Osteocyte (in vitro differentiated cells): Measurements from ENCODE around the gene ZNF853. TPM values are rescaled to one million over a fixed set of nuclear protein-coding genes. Genes with fewer than 3 reads are reported as not detected.

Experiments used
- DNase-seq: peaks from one replicate; pipeline ENCODE4 v3.0.0; 2021; ENCODE audit warnings: mixed read lengths; ENCODE audit not compliant: unreplicated experiment; ENCODE audit errors: extremely low spot score
- H3K27ac Mint-ChIP-seq: one replicate; pipeline ENCODE4 v1.8.0; 2021; ENCODE audit warnings: mild to moderate bottlenecking, mixed read lengths; ENCODE audit not compliant: unreplicated experiment
- H3K27me3 Mint-ChIP-seq: one replicate; pipeline ENCODE4 v1.8.0; 2021; ENCODE audit warnings: mixed read lengths; ENCODE audit not compliant: unreplicated experiment
- H3K36me3 Mint-ChIP-seq: one replicate; pipeline ENCODE4 v1.8.0; 2021; ENCODE audit warnings: mixed read lengths; ENCODE audit not compliant: unreplicated experiment
- H3K4me1 Mint-ChIP-seq: one replicate; pipeline ENCODE4 v1.8.0; 2021; ENCODE audit warnings: mixed read lengths; ENCODE audit not compliant: unreplicated experiment
- H3K4me3 Mint-ChIP-seq: one replicate; pipeline ENCODE4 v1.8.0; 2021; ENCODE audit warnings: mild to moderate bottlenecking, moderate library complexity, mixed read lengths; ENCODE audit not compliant: unreplicated experiment
- H3K9me3 Mint-ChIP-seq: one replicate; pipeline ENCODE4 v1.8.0; 2021; ENCODE audit warnings: mixed read lengths; ENCODE audit not compliant: unreplicated experiment
- total RNA-seq: library from RNA; stranded (reverse); gene quantifications from 2 replicates; pipeline ENCODE4 v1.2.1, GENCODE V29; 2021
- TF ChIP-seq, protein P1 (sequence below): fragments of 200-600 bp; sonication (generic); IDR thresholded peaks from 2 replicates; pipeline ENCODE4 v1.5.0; 2021; ENCODE audit warnings: antibody characterized with exemption, mild to moderate bottlenecking, moderate library complexity

ZNF853 gene
- total RNA-seq, 1 donor from 2014 or later, result 18.2 TPM

DNA sequence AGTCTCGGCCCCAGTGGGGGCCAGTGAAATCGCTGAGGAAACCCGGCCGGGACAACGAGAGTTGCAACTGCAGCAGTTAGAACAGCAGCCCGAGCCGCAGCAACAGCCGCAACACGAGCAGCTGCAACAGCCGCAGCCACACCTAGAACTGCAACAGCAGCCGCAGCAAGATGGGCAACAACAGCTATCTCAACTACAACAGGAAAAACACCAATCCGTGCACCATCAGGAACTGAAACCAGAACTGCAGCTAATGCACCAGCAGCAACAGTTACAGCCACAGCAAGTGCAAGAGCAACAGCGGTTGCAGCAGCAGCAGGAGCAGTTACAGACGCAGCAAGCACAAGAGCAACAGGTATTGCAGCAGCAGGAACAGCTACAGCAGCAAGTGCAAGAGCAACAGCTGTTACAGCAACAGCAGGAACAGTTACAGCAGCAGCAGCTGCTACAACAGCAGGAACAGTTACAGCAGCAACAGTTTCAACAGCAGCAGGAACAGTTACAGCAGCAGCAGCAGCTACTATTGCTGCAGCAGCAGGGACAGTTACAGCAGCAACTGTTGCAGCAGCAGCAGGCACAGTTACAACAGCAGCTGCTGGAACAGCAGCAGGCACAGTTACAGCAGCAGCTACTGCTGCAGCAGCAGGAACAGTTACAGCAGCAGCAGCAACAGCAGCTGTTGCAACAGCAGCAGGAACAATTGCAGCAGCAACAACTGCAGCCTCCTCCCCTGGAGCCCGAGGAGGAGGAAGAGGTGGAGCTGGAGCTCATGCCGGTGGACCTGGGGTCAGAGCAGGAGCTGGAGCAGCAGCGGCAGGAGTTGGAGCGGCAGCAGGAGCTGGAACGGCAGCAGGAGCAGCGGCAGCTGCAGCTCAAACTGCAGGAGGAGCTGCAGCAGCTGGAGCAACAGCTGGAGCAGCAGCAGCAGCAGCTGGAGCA is 6.1 kb downstream of the ZNF853 start:
- no peaks in the 10 kb centered on the region for H3K9me3 Mint-ChIP-seq
- H3K27me3 Mint-ChIP-seq, result no peaks in the 10 kb centered on the region
- peaks cover 23% of the 10 kb centered on the region for H3K36me3 Mint-ChIP-seq
- no peak overlapping the region for H3K27ac Mint-ChIP-seq
- no peak overlapping the region for H3K4me3 Mint-ChIP-seq
- TF ChIP-seq, protein P1, sequence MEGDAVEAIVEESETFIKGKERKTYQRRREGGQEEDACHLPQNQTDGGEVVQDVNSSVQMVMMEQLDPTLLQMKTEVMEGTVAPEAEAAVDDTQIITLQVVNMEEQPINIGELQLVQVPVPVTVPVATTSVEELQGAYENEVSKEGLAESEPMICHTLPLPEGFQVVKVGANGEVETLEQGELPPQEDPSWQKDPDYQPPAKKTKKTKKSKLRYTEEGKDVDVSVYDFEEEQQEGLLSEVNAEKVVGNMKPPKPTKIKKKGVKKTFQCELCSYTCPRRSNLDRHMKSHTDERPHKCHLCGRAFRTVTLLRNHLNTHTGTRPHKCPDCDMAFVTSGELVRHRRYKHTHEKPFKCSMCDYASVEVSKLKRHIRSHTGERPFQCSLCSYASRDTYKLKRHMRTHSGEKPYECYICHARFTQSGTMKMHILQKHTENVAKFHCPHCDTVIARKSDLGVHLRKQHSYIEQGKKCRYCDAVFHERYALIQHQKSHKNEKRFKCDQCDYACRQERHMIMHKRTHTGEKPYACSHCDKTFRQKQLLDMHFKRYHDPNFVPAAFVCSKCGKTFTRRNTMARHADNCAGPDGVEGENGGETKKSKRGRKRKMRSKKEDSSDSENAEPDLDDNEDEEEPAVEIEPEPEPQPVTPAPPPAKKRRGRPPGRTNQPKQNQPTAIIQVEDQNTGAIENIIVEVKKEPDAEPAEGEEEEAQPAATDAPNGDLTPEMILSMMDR, result no peak
- peaks cover 1% of the 10 kb centered on the region for H3K4me1 Mint-ChIP-seq
- DNase-seq, result no peak

DNA sequence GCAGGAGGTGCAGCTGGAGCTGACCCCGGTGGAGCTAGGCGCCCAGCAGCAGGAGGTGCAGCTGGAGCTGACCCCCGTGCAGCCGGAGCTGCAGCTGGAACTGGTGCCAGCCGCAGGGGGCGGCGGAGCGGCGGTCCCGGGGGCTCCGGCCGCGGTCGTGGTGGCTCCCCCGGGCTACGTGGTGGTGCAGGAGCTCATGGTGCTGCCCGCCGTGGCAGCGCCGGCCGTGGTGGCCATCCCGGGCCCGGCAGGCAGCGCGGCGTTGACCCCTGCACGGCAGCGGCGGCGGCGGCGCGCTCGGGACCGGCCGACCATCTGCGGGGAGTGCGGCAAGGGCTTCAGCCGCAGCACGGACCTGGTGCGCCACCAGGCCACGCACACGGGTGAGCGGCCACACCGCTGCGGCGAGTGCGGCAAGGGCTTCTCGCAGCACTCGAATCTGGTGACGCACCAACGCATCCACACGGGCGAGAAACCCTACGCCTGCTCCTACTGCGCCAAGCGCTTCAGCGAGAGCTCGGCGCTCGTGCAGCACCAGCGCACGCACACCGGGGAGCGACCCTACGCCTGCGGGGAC is 6.8 kb downstream of the ZNF853 start:
- peaks cover 22% of the 10 kb centered on the region for H3K36me3 Mint-ChIP-seq
- DNase-seq, result no peak
- H3K4me3 Mint-ChIP-seq, result no peak overlapping the region
- H3K9me3 Mint-ChIP-seq, result no peaks in the 10 kb centered on the region
- TF ChIP-seq, protein P1, result no peak
- no peak overlapping the region for H3K27ac Mint-ChIP-seq
- no peaks in the 10 kb centered on the region for H3K27me3 Mint-ChIP-seq
- no peaks in the 10 kb centered on the region for H3K4me1 Mint-ChIP-seq

DNA sequence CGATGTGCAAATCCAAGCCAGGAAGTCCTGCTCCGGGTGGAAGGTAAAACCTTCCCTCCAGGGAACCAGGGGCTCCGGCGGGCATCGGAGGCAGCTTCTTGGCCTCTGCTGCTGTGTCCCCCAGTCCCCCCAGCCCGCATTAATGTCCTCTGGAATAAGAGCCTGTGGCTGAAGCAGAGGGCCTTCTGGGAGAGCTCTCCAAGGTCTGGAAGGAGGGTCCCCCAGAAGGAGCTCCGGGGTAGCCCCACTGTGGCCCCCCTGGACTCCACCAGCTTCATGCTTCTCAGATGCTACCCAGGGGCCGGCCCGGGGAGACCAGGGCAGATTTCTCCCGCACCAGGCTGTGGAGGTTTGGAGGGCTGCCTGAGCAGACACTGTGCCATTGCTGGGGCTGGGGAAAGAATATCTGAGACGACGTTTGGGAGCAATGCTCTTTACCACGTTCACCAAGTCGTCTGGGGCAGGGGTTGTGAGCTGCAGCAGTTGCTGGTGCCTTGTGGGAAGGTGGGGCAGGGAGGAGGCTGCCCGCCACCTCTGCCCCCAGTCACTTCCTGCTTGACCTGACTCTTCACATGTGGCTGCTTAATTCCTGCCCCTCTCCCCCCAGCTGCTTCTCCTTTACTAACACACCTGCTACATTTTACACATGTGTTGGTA is 8.3 kb downstream of the ZNF853 start:
- no peak for DNase-seq
- H3K36me3 Mint-ChIP-seq, result peaks cover 17% of the 10 kb centered on the region
- H3K27ac Mint-ChIP-seq, result no peak overlapping the region
- no peaks in the 10 kb centered on the region for H3K27me3 Mint-ChIP-seq
- no peaks in the 10 kb centered on the region for H3K4me1 Mint-ChIP-seq
- H3K9me3 Mint-ChIP-seq, result no peaks in the 10 kb centered on the region
- H3K4me3 Mint-ChIP-seq, result no peak overlapping the region
- TF ChIP-seq, protein P1, result no peak

DNA sequence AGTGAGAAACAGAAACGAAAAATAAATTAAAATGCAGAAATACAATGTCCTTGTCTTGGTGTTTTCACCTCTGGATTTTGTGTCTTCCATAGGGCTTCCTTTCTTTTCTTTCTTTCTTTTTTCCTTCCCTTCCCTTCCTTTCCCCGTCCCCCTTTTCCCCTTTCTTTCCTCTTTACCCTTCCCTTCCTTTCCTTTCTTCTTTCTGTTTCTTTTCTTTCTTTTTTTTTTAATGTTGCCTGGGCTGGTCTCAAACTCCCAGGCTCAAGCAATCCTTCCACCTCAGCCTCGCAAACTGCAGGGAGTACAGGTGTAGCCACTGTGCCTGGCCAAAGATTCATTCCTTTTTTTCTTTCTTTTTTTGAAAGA is 8.8 kb downstream of the ZNF853 start:
- no peaks in the 10 kb centered on the region for H3K27me3 Mint-ChIP-seq
- H3K27ac Mint-ChIP-seq, result no peak overlapping the region
- TF ChIP-seq, protein P1, result no peak
- peaks cover 16% of the 10 kb centered on the region for H3K36me3 Mint-ChIP-seq
- H3K9me3 Mint-ChIP-seq, result no peaks in the 10 kb centered on the region
- no peaks in the 10 kb centered on the region for H3K4me1 Mint-ChIP-seq
- no peak overlapping the region for H3K4me3 Mint-ChIP-seq
- DNase-seq, result no peak

DNA sequence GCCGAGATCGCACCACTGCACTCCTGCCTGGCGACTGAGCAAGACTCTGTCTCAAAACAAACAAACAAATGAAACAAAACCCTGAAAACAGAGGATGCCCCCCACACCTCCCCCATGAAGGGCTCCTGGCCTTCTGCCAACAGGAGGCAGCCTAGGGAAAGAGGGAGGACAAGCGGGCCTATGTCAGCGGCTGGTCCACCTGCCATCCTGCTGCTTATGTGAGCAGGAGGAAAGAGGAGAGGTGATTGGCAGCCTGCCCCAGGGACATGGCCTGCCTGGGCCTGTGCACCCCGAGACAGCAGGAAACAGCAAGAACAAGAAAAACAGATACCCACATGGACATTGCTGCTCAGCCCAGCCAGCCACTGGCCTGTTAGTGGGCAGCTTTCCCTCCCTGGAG is 12.6 kb downstream of the ZNF853 start:
- peaks cover 6% of the 10 kb centered on the region for H3K36me3 Mint-ChIP-seq
- H3K4me3 Mint-ChIP-seq, result no peak overlapping the region
- TF ChIP-seq, protein P1, result no peak
- no peak overlapping the region for H3K27ac Mint-ChIP-seq
- H3K4me1 Mint-ChIP-seq, result no peaks in the 10 kb centered on the region
- no peaks in the 10 kb centered on the region for H3K27me3 Mint-ChIP-seq
- H3K9me3 Mint-ChIP-seq, result no peaks in the 10 kb centered on the region
- no peak for DNase-seq
